AG04450 (cell line): Measurements from ENCODE around the gene TP53INP2. TPM values are rescaled to one million over a fixed set of nuclear protein-coding genes. Genes with fewer than 3 reads are reported as not detected.

Source experiments
- CTCF ChIA-PET: fragments of 300-600, 350-600 bp; formaldehyde crosslinking; extraction: SDS; loops from one replicate; lab custom pipeline; 2022; ENCODE audit warnings: antibody characterized with exemption, inconsistent platforms; lab: Charles Lee
- POLR2A ChIA-PET: fragments of 350-600 bp; formaldehyde crosslinking; extraction: SDS; loops from one replicate; lab custom pipeline; 2021; ENCODE audit warnings: antibody characterized with exemption, inconsistent platforms; lab: Yijun Ruan, JAX
- DNase-seq: peaks from one replicate; pipeline ENCODE4 v3.0.0-alpha.2; 2011; ENCODE audit warnings: low read depth, low spot score
- H3K27ac ChIP-seq: one replicate; pipeline ENCODE4 v1.5.1; 2012; ENCODE audit warnings: low read depth, low read length, control low read depth
- H3K27me3 ChIP-seq: one replicate; pipeline ENCODE4 v1.6.0; 2012; ENCODE audit warnings: low read length; ENCODE audit not compliant: control insufficient read depth, insufficient read depth
- H3K4me3 ChIP-seq: 2 replicates; pipeline ENCODE4 v1.5.1; 2011; ENCODE audit warnings: mild to moderate bottlenecking, low read depth, low read length, control low read depth
- H3K9me3 ChIP-seq: 2 replicates; pipeline ENCODE4 v1.5.1; 2012; ENCODE audit warnings: low read length; ENCODE audit not compliant: control insufficient read depth, insufficient read depth
- CTCF ChIP-seq: IDR thresholded peaks from 2 replicates; pipeline ENCODE4 v1.5.1; 2011; ENCODE audit warnings: low read depth, low read length, control low read depth, inconsistent platforms
- polyA plus RNA-seq: library from polyadenylated mRNA; depleted of rRNA; stranded (reverse); fragments of >200 nt; gene quantifications from 2 replicates; pipeline ENCODE4 v1.2.3, GENCODE V29; 2011; rRNA removed
- small RNA-seq: library from RNA; depleted of rRNA; stranded (forward); fragments of <200 nt; gene quantifications from one replicate; pipeline ENCODE3, GENCODE V24; 2012; ENCODE audit warnings: low read depth; ENCODE audit not compliant: insufficient read length

Gene TP53INP2
- polyA plus RNA-seq, 1 experiment: 5.9 TPM

- no peaks in the 10 kb centered on the region for H3K9me3 ChIP-seq
- no peak for TF ChIP-seq CTCF
- POLR2A ChIA-PET: no interaction called here
- CTCF ChIA-PET: interaction anchor here (4.9 kb wide), 1 partner anchor 8 kb away, joined by 31 read pairs; no protein-coding TSS in a partner anchor
- no peak overlapping the region for H3K27ac ChIP-seq
- no peaks in the 10 kb centered on the region for H3K27me3 ChIP-seq
- no peak overlapping the region for H3K4me3 ChIP-seq
- DNase-seq: no peak
Measured at GRCh38 chr20:34762031-34762555, 57.9 kb downstream of the TP53INP2 start.

Small RNAs within 50 kb of the gene (small RNA-seq; reads per million reads assigned to genes)
- not detected for gene AL118520.1

Other genes starting within 250 kb of the TP53INP2 start
- 256 and 325 TPM in 2 replicates for gene DYNLRB1, start 187.9 kb upstream of the TP53INP2 start, polyA plus RNA-seq
- gene MAP1LC3A, start 145.6 kb upstream of the TP53INP2 start, polyA plus RNA-seq: 15.9 and 26.7 TPM in 2 replicates
- gene PIGU, start 27.3 kb upstream of the TP53INP2 start, polyA plus RNA-seq: 42.2 and 54.8 TPM in 2 replicates
- 15.5 and 15.6 TPM in 2 replicates for gene NCOA6, start 121.3 kb downstream of the TP53INP2 start, polyA plus RNA-seq
- 12.1 and 16.2 TPM in 2 replicates for gene GGT7, start 168.5 kb downstream of the TP53INP2 start, polyA plus RNA-seq
- gene ACSS2, start 172.3 kb downstream of the TP53INP2 start, polyA plus RNA-seq: 37.3 and 43.6 TPM in 2 replicates